ENCODE data around the gene RASA3.

DNA sequence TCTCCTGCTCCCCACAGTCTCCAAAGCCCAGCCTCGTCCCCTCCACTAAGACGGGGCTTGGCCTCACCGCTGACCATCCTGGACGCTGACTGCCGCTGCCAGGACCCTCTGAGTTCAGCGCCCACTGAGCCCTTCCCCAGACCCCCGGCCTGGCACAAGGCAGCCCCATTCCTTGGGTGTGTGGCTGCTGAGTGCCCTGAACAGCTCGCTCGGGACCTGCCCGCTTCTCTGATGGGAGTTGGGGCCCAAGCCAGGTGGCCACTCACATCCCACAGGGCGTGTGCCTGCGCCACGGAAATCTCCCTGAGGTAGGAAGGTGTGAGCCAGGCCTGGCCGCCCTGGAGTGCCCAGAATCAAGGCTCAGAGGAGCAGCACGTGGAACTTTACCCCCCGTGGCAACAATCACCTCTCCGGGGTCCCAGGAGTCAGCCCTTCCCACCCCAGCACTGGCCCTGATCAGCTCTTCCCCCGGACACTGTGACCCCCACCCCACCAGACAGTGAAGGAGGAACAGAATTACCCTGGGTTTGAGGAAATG lies 179.4 kb downstream of the RASA3 start:
- TF ChIP-seq POLR2A (IDR thresholded peaks at IDR 0.05; ENCODE audit: low read depth, low read length) (no peak), JUN (IDR thresholded peaks at IDR 0.05; ENCODE audit: borderline replicate concordance, insufficient read depth, insufficient read length, low read depth) (no peak)
- TF ChIP-seq, protein P1, sequence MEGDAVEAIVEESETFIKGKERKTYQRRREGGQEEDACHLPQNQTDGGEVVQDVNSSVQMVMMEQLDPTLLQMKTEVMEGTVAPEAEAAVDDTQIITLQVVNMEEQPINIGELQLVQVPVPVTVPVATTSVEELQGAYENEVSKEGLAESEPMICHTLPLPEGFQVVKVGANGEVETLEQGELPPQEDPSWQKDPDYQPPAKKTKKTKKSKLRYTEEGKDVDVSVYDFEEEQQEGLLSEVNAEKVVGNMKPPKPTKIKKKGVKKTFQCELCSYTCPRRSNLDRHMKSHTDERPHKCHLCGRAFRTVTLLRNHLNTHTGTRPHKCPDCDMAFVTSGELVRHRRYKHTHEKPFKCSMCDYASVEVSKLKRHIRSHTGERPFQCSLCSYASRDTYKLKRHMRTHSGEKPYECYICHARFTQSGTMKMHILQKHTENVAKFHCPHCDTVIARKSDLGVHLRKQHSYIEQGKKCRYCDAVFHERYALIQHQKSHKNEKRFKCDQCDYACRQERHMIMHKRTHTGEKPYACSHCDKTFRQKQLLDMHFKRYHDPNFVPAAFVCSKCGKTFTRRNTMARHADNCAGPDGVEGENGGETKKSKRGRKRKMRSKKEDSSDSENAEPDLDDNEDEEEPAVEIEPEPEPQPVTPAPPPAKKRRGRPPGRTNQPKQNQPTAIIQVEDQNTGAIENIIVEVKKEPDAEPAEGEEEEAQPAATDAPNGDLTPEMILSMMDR (IDR thresholded peaks at IDR 0.05; ENCODE audit: extremely low read depth in 1 of 2, insufficient read depth in 1 of 2, low read depth in 1 of 2, low read length in 2 of 2), result no peak

All from endothelial cell of umbilical vein (primary cell).